Tongue (tissue), 2 donors: ENCODE measurements around the gene SMC3. TPM values are rescaled to one million over a fixed set of nuclear protein-coding genes. Genes with fewer than 3 reads are reported as not detected.
"Not testable (repeated sequence)": the region's sequence is repeated elsewhere in the genome, so short reads cannot be mapped to it uniquely, and the experiment has no call there.

ENCODE experiments used
- DNase-seq: peaks from one replicate; pipeline ENCODE4 v3.0.0-alpha.2; 2015
- total RNA-seq: library from RNA; depleted of rRNA; stranded (reverse); fragments of >200 nt; gene quantifications from one replicate; pipeline ENCODE4 v1.2.3, GENCODE V29; 2014

SMC3 gene
- total RNA-seq, 1 donor from 2014 or later = 43.6 TPM

DNA sequence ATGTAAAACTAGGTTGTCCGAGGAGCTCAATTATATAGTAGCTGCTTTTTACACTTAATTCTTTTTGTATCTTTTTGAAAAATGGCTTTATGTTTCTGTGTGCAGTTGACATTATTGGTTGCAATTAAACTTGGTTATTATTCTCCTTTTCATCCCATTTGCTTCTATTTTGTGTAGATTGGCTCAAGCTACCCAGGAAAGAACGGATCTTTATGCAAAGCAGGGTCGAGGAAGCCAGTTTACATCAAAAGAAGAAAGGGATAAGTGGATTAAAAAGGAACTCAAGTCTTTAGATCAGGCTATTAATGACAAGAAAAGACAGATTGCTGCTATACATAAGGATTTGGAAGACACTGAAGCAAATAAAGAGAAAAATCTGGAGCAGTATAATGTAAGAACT is 16.5 kb downstream of the SMC3 start:
- DNase-seq = no peak

- no peak for DNase-seq
Measured at GRCh38 chr10:110591760-110592159, 24.3 kb downstream of the SMC3 start.

GRCh38 chr10:110597476-110597875 is 30.0 kb downstream of the SMC3 start:
- no peak for DNase-seq

- DNase-seq = peak; percentile 67
Measured at GRCh38 chr10:110600487-110601101, 33.1 kb downstream of the SMC3 start.

GRCh38 chr10:110601581-110601980 is 34.1 kb downstream of the SMC3 start:
- no peak for DNase-seq

DNA sequence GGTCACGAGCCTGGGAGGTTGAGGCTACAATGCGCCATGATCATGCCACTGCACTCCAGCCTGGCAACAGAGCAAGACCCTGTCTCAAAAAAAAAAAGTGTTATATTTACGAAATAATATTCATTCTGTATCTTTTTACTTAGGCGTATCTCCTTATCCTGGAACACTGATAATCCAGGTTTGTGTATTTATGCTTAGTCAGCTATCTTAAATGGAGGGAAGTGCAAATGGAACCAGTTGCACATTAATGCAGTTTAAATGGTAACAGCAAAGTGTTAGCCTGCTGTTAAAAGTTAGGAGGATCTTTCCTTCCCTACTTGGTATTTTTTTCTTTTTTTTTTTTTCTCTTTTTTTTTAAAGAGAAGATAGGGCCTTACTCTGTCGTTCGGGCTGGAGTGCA is 40.6 kb downstream of the SMC3 start:
- DNase-seq = no peak

GRCh38 chr10:110609605-110610004 is 42.1 kb downstream of the SMC3 start:
- no peak for DNase-seq

- peak; percentile 87 for DNase-seq
Measured at GRCh38 chr10:110610308-110610774, 42.8 kb downstream of the SMC3 start.

DNA sequence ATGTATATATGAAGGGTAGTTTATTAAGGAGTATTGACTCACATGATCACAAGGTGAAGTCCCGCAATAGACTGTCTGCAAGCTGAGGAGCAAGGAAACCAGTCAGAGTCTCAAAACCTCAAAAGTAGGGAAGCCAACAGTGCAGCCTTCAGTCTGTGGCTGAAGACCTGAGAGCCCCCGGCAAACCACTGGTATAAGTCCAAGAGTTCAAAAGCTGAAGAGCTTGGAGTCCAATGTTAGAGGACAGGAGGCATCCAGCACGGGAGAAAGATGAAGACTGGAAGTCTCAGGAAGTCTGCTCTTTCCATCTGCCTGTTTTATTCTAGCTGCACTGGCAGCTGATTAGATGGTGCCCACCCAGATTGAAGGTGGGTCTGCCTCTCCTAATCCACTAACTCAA is 43.3 kb downstream of the SMC3 start:
- DNase-seq = not testable (repeated sequence)

GRCh38 chr10:110612087-110612486 is 44.6 kb downstream of the SMC3 start:
- no peak for DNase-seq

GRCh38 chr10:110612629-110613028 is 45.1 kb downstream of the SMC3 start:
- DNase-seq = no peak

DNA sequence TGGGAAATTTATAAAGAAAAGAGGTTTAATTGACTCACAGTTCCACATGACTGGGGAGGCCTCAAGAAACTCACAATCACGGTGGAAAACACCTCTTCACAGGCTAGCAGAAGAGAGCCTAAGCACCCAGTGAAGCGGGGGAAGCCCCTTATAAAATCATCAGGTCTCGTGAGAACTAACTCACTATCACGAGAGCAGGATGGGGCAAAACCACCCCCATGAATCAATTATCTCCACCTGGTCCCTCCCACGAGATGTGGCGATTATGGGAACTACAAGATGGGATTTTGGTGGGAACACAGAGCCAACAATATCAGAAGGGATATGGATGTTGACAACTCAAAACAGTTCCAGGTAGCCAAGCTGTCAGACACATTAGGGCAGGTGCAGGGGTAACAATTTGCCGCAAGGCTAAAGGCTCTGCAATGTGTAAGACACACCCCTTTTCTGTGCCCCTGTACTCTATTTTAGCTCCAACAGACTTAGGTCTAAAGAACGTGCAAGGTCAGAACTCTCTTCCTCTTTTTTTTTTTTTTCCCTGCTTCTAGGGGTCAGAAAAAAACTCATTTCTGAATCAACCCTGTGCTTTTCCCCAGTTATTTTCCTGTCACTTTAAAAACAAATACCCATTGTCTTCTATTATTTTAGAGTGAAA is 46.0 kb downstream of the SMC3 start:
- DNase-seq = no peak

- DNase-seq = no peak
Measured at GRCh38 chr10:110613996-110614495, 46.6 kb downstream of the SMC3 start.

- peak; percentile 58 for DNase-seq
Measured at GRCh38 chr10:110615057-110615747, 47.7 kb downstream of the SMC3 start.

DNA sequence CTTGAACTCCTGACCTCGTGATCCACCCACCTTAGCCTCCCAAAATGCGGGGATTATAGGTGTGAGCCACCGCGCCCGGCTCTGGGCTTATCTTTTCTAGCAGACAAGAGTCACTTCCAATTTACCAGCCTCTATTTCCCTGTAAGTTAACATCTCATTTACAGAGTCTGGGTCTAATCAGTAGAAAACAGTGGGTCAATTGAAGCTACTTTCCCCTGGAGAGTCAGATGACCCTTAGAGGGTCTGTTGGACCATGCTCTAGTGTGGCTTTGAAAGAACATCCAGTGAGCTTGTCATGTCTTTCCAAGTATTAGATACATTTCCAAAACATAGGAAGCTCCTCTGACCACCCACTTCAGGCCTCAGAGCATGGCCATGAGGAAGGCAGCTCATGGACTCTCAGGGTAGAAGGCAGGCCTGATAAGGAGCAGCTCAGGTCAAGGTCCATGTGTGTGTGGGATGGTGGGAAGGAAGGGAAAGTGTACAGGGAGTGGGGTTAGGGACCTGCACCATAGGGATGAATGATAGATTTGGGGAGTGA is 49.1 kb downstream of the SMC3 start:
- DNase-seq = no peak

DNA sequence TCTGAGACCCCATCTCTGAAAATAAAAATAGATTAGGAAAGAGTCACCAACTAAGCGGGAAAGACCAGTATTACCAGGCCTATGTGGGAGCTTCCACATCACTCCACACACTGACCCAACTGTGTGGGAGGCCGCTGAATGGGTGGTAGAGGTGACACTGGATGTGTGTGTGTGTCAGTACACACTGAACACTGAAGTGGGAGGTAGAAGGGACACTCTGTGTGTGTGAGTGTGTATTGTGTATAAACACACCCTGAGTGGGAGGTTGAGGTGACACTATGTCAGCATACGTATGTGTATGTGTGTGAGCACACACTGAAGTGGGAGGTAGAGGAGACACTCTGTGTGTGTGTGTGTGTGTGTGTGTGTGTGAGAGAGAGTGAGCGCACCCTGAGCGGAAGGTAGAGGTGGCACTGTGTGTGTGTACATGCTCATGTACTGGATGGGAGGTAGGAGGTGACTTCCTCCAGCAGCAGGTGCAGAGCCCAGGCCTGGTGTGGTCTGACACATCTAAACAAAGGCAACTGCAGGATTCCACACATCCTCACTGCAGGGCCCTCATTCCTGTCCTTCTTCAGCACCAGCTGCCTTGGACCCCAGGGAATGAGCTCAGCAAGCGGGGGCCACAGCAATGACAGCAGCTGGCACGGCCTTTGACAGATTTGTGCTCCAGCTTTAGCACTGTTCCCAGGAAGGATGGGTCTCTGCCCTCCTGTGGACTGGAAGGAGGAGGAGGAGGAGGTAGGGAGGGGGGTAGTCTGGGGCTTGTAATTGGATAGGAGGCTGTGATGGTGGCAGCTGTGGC is 50.1 kb downstream of the SMC3 start:
- DNase-seq = peak; percentile 93

DNA sequence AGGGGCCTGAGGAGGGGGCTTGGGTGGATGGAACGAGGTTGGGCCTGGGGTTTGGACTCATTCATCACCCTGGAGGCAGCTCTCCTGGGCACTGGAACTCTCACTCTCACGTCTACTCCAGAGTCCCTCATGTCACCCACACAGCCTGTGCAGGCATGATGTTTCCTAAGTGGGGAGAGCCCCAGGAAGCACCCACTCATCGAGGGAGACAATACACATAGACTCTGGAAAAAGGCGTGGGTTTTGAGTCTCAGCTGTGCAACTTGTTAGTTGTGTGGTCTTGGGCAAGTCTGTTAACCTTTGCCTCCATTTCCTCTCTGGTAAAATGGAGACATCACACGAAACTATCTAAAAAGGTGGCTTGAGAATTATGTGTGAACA is 50.7 kb downstream of the SMC3 start:
- no peak for DNase-seq

- peak; percentile 81 for DNase-seq
Measured at GRCh38 chr10:110619514-110620397, 52.3 kb downstream of the SMC3 start.

DNA sequence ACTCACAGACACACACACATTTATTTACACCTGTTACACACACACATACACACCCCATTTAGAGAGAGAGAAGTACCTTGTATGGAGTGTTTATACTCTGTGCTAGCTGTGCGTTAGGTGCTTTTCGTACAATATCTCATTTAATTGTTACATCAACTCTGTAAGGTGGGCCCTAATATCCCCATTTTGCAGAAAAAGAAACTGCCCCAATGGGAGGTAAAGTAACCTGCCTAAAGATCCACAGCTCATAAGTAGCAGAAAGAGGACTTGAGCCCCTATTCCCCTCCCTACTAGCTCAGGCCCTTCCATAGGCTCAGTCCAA is 52.9 kb downstream of the SMC3 start:
- no peak for DNase-seq

DNA sequence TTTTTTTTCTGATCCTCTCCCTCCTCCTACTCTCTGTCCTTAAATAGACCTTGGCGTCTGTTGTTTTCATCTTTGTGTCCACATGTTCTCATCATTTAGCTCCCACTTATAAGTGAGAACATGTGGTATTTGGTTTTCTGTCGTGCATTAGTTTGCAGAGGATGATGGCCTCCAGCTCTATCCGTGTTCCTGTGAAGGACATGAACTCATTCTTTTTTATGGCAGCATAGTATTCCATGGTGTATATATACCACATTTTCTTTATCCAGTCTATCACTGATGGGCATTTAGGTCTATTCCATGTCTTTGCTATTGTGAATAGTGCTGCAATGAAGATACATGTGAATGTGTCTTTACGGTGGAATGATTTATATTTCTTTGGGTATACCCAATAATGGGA is 55.8 kb downstream of the SMC3 start:
- not testable (repeated sequence) for DNase-seq

- DNase-seq = peak; percentile 36
Measured at GRCh38 chr10:110625356-110625894, 57.9 kb downstream of the SMC3 start.
